KOPT-K1 (cell line): Measurements from ENCODE around the gene GABRB2.

Source experiments
- H3K27ac ChIP-seq: fragments of 200-600 bp; sonication (generic); 2 replicates; pipeline ENCODE4 v1.5.1; 2016; ENCODE audit warnings: antibody characterized with exemption, mild to moderate bottlenecking, low read depth, low read length; ENCODE audit not compliant: poor library complexity, severe bottlenecking
- H3K36me3 ChIP-seq: fragments of 200-600 bp; sonication (generic); 2 replicates; pipeline ENCODE4 v1.5.1; 2017; ENCODE audit warnings: antibody characterized with exemption, mild to moderate bottlenecking, low read length, moderate library complexity; ENCODE audit not compliant: insufficient read depth
- H3K9me3 ChIP-seq: fragments of 200-600 bp; sonication (generic); 2 replicates; pipeline ENCODE4 v1.5.1; 2017; ENCODE audit warnings: antibody characterized with exemption, low read length, mild to moderate bottlenecking; ENCODE audit not compliant: insufficient read depth, poor library complexity, severe bottlenecking

The GABRB2 gene

GRCh38 chr5:161385027-161385426 lies 161.5 kb downstream of the GABRB2 start:
- no peaks in the 10 kb centered on the region for H3K36me3 ChIP-seq
- no peaks in the 10 kb centered on the region for H3K9me3 ChIP-seq
- H3K27ac ChIP-seq = no peak overlapping the region

- Histone ChIP-seq H3K36me3 (no peaks in the 10 kb centered on the region), H3K27ac (no peak overlapping the region), H3K9me3 (no peaks in the 10 kb centered on the region)
Observed at GRCh38 chr5:161382685-161383084, 163.8 kb downstream of the GABRB2 start.

GRCh38 chr5:161380486-161380885 lies 166.0 kb downstream of the GABRB2 start:
- no peaks in the 10 kb centered on the region for H3K36me3 ChIP-seq
- H3K27ac ChIP-seq = no peak overlapping the region
- no peaks in the 10 kb centered on the region for H3K9me3 ChIP-seq

GRCh38 chr5:161378701-161379100 lies 167.8 kb downstream of the GABRB2 start:
- no peaks in the 10 kb centered on the region for H3K9me3 ChIP-seq

GRCh38 chr5:161376034-161376433 lies 170.5 kb downstream of the GABRB2 start:
- no peaks in the 10 kb centered on the region for H3K9me3 ChIP-seq
- H3K36me3 ChIP-seq = no peaks in the 10 kb centered on the region
- no peak overlapping the region for H3K27ac ChIP-seq

More at GRCh38 chr5:161378701-161379100, 167.8 kb downstream of the GABRB2 start:
- no peak overlapping the region for H3K27ac ChIP-seq
- H3K36me3 ChIP-seq = no peaks in the 10 kb centered on the region

- H3K9me3 ChIP-seq = no peaks in the 10 kb centered on the region
- no peaks in the 10 kb centered on the region for H3K36me3 ChIP-seq
- H3K27ac ChIP-seq = no peak overlapping the region
Observed at GRCh38 chr5:161373345-161373707, 173.2 kb downstream of the GABRB2 start.

- no peak overlapping the region for H3K27ac ChIP-seq
Observed at GRCh38 chr5:161372682-161373344, 173.7 kb downstream of the GABRB2 start.

GRCh38 chr5:161369022-161369421 lies 177.5 kb downstream of the GABRB2 start:
- no peak overlapping the region for H3K27ac ChIP-seq

More at GRCh38 chr5:161372682-161373344, 173.7 kb downstream of the GABRB2 start:
- H3K9me3 ChIP-seq = no peaks in the 10 kb centered on the region
- no peaks in the 10 kb centered on the region for H3K36me3 ChIP-seq

GRCh38 chr5:161358446-161358845 lies 188.1 kb downstream of the GABRB2 start:
- no peaks in the 10 kb centered on the region for H3K36me3 ChIP-seq
- no peak overlapping the region for H3K27ac ChIP-seq
- H3K9me3 ChIP-seq = no peaks in the 10 kb centered on the region

More at GRCh38 chr5:161369022-161369421, 177.5 kb downstream of the GABRB2 start:
- no peaks in the 10 kb centered on the region for H3K9me3 ChIP-seq
- no peaks in the 10 kb centered on the region for H3K36me3 ChIP-seq

- no peak overlapping the region for H3K27ac ChIP-seq
- no peaks in the 10 kb centered on the region for H3K9me3 ChIP-seq
- no peaks in the 10 kb centered on the region for H3K36me3 ChIP-seq
Observed at GRCh38 chr5:161344234-161344633, 202.3 kb downstream of the GABRB2 start.

- no peak overlapping the region for H3K27ac ChIP-seq
- H3K36me3 ChIP-seq = no peaks in the 10 kb centered on the region
- no peaks in the 10 kb centered on the region for H3K9me3 ChIP-seq
Observed at GRCh38 chr5:161342886-161343285, 203.6 kb downstream of the GABRB2 start.

GRCh38 chr5:161340012-161340411 lies 206.5 kb downstream of the GABRB2 start:
- no peaks in the 10 kb centered on the region for H3K9me3 ChIP-seq
- no peak overlapping the region for H3K27ac ChIP-seq
- no peaks in the 10 kb centered on the region for H3K36me3 ChIP-seq

- Histone ChIP-seq H3K36me3 (no peaks in the 10 kb centered on the region), H3K27ac (no peak overlapping the region), H3K9me3 (no peaks in the 10 kb centered on the region)
Observed at GRCh38 chr5:161333194-161333880, 213.2 kb downstream of the GABRB2 start.

GRCh38 chr5:161332343-161332742 lies 214.2 kb downstream of the GABRB2 start:
- Histone ChIP-seq H3K9me3 (no peaks in the 10 kb centered on the region), H3K27ac (no peak overlapping the region), H3K36me3 (no peaks in the 10 kb centered on the region)

- H3K27ac ChIP-seq = no peak overlapping the region
- no peaks in the 10 kb centered on the region for H3K36me3 ChIP-seq
- no peaks in the 10 kb centered on the region for H3K9me3 ChIP-seq
Observed at GRCh38 chr5:161314033-161314432, 232.5 kb downstream of the GABRB2 start.

- Histone ChIP-seq H3K9me3 (no peaks in the 10 kb centered on the region), H3K27ac (no peak overlapping the region), H3K36me3 (no peaks in the 10 kb centered on the region)
Observed at GRCh38 chr5:161312882-161313281, 233.6 kb downstream of the GABRB2 start.
